K562 (cell line): ENCODE results near the gene TIMP1. TPM values are rescaled to one million over a fixed set of nuclear protein-coding genes. Genes with fewer than 3 reads are reported as not detected.

Experiments used
- E2F5 ChIP-seq: sonication (generic); formaldehyde crosslinking; IDR thresholded peaks from 2 replicates; pipeline ENCODE4 v1.8.0; 2022; ENCODE audit warnings: mild to moderate bottlenecking, missing genetic modification reagents
- MCM5 ChIP-seq: fragments of 450-650 bp; IDR thresholded peaks from 2 replicates; pipeline ENCODE4 v1.6.1; 2016; ENCODE audit warnings: low read depth
- MEIS2 ChIP-seq: fragments of 450-650 bp; IDR thresholded peaks from 2 replicates; pipeline ENCODE4 v1.6.1; 2014; ENCODE audit warnings: mild to moderate bottlenecking; ENCODE audit not compliant: partially characterized antibody
- NCOA1 ChIP-seq: fragments of 450-650 bp; IDR thresholded peaks from 2 replicates; pipeline ENCODE4 v1.6.1; 2016; ENCODE audit warnings: low read depth
- NFYB ChIP-seq: IDR thresholded peaks from 2 replicates; pipeline ENCODE4 v1.6.1; 2011; ENCODE audit warnings: mild to moderate bottlenecking, moderate library complexity; ENCODE audit not compliant: insufficient read length; ENCODE audit errors: extremely low read depth
- NRF1 ChIP-seq, 2 experiments: fragments of 450-650 bp; IDR thresholded peaks in 1 of 2; conservative IDR thresholded peaks in 1 of 2; 2 replicates each; pipeline ENCODE4 v1.6.1; 2014; ENCODE audit warnings: mild to moderate bottlenecking in 2 of 2
- SIX5 ChIP-seq, 2 experiments: IDR thresholded peaks; 2 replicates each; pipeline ENCODE4 v1.6.1; 2011; ENCODE audit warnings: low read length in 2 of 2, borderline replicate concordance in 1 of 2, low read depth in 1 of 2, mild to moderate bottlenecking in 1 of 2, moderate library complexity in 1 of 2; ENCODE audit not compliant: insufficient read depth in 1 of 2
- TEAD1 ChIP-seq, 2 experiments: fragments of 450-650 bp in 1 of 2; sonication (generic) in 1 of 2; formaldehyde crosslinking; IDR thresholded peaks; 2 replicates each; pipeline versions ENCODE4 v1.4.0 to v1.8.0; 2020 to 2022; ENCODE audit warnings: mild to moderate bottlenecking in 2 of 2, missing genetic modification reagents in 1 of 2
- TRIM25 ChIP-seq: fragments of 450-650 bp; IDR thresholded peaks from 2 replicates; pipeline ENCODE4 v1.7.0; 2016; ENCODE audit warnings: borderline replicate concordance
- ZNF23 ChIP-seq: fragments of 250-450 bp; sonication (Bioruptor Pico); IDR thresholded peaks from 2 replicates; pipeline ENCODE4 v1.4.0; 2020; ENCODE audit warnings: mild to moderate bottlenecking
- ZNF444 ChIP-seq: fragments of 250-450 bp; sonication (Bioruptor Pico); IDR thresholded peaks from 2 replicates; pipeline ENCODE4 v1.4.0; 2020; ENCODE audit warnings: mild to moderate bottlenecking, moderate library complexity
- polyA plus RNA-seq, 8 experiments: library from polyadenylated mRNA; depleted of rRNA in 4 of 8; stranded (reverse) in 5 of 8; unstranded in 3 of 8; fragments of >200 nt; fragmentation: Nextera tagmentation in 2 of 8; fragmentation: Illumina TruSeq in 1 of 8; extraction: Ambion mirVana in 2 of 8; extraction: Trizol in 1 of 8; gene quantifications; 2 replicates each; pipeline versions ENCODE4 v1.2.1 to v1.2.3, GENCODE V29; 2011 to 2014; ENCODE audit warnings: inconsistent platforms in 1 of 8, missing spikeins in 1 of 8
- total RNA-seq, 7 experiments: library from RNA; depleted of rRNA in 6 of 7; stranded (reverse); fragments of >200 nt in 6 of 7; fragmentation: Illumina TruSeq in 2 of 7; extraction: Trizol in 2 of 7; gene quantifications; 2 replicates each; pipeline versions ENCODE4 v1.2.1 to v1.2.3, GENCODE V29; 2011 to 2021; ENCODE audit warnings: low replicate concordance in 1 of 7
- TF ChIP-seq, protein P1 (sequence below): fragments of 450-650 bp; IDR thresholded peaks from 2 replicates; pipeline ENCODE4 v1.6.1; 2016; ENCODE audit warnings: mild to moderate bottlenecking
- TF ChIP-seq, protein P2 (sequence below): fragments of 250-450 bp; sonication (Bioruptor Pico); IDR thresholded peaks from 2 replicates; pipeline ENCODE4 v1.9.0; 2021; ENCODE audit warnings: mild to moderate bottlenecking, inconsistent platforms

Gene TIMP1
- total and polyA plus RNA-seq, 9 of the 15 experiments (the other 6 are each of a cell fraction or from before 2014, with no cell fraction given), result 115 to 699 (median 273) TPM

- TF ChIP-seq ZNF444 (CRISPR knock-in tag) (no peak), MCM5 (no peak), NFYB (no peak), TEAD1 (CRISPR knock-in tag; IDR thresholded peaks at IDR 0.05) (peak in 1 of 2 experiments; percentile 76; a peak in 2 of 4 replicates), NCOA1 (0 out of 2 replicates have a peak, but pooled peaks have one; percentile 21), ZNF23 (no peak), TRIM25 (no peak), MEIS2 (peak; percentile 39), E2F5 (0 out of 2 replicates have a peak, but pooled peaks have one; percentile 74), NRF1 (conservative IDR thresholded peaks at IDR 0.05 in 1 of 2, IDR thresholded peaks at IDR 0.05 in 1 of 2) (peak; percentile 91 to 93), SIX5 (IDR thresholded peaks at IDR 0.05; ENCODE audit: borderline replicate concordance in 1 of 2, insufficient read depth in 1 of 2, low read depth in 1 of 2, low read length in 2 of 2) (peak; percentile 37 to 59; a peak in 2 of 4 replicates)
- TF ChIP-seq, protein P1, sequence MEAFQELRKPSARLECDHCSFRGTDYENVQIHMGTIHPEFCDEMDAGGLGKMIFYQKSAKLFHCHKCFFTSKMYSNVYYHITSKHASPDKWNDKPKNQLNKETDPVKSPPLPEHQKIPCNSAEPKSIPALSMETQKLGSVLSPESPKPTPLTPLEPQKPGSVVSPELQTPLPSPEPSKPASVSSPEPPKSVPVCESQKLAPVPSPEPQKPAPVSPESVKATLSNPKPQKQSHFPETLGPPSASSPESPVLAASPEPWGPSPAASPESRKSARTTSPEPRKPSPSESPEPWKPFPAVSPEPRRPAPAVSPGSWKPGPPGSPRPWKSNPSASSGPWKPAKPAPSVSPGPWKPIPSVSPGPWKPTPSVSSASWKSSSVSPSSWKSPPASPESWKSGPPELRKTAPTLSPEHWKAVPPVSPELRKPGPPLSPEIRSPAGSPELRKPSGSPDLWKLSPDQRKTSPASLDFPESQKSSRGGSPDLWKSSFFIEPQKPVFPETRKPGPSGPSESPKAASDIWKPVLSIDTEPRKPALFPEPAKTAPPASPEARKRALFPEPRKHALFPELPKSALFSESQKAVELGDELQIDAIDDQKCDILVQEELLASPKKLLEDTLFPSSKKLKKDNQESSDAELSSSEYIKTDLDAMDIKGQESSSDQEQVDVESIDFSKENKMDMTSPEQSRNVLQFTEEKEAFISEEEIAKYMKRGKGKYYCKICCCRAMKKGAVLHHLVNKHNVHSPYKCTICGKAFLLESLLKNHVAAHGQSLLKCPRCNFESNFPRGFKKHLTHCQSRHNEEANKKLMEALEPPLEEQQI, result no peak
- TF ChIP-seq, protein P2, sequence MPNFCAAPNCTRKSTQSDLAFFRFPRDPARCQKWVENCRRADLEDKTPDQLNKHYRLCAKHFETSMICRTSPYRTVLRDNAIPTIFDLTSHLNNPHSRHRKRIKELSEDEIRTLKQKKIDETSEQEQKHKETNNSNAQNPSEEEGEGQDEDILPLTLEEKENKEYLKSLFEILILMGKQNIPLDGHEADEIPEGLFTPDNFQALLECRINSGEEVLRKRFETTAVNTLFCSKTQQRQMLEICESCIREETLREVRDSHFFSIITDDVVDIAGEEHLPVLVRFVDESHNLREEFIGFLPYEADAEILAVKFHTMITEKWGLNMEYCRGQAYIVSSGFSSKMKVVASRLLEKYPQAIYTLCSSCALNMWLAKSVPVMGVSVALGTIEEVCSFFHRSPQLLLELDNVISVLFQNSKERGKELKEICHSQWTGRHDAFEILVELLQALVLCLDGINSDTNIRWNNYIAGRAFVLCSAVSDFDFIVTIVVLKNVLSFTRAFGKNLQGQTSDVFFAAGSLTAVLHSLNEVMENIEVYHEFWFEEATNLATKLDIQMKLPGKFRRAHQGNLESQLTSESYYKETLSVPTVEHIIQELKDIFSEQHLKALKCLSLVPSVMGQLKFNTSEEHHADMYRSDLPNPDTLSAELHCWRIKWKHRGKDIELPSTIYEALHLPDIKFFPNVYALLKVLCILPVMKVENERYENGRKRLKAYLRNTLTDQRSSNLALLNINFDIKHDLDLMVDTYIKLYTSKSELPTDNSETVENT (CRISPR knock-in tag), result no peak
These were observed 37.5 kb downstream of the TIMP1 start, which contains the start of gene SYN1 (continued) for GRCh38 chrX:47619486-47620302.
